Neural progenitor cell (in vitro differentiated cells): Measurements from ENCODE around the gene COMTD1.

Experiments used
- EZH2 ChIP-seq: fragments of 200-600 bp; sonication (generic); IDR thresholded peaks from 2 replicates; pipeline ENCODE4 v1.6.1; 2017; ENCODE audit warnings: antibody characterized with exemption, mild to moderate bottlenecking, moderate library complexity
- EZH2phosphoT487 ChIP-seq: fragments of 200-600 bp; sonication (generic); IDR thresholded peaks from 2 replicates; pipeline ENCODE4 v1.6.1; 2017; ENCODE audit warnings: antibody characterized with exemption
- TF ChIP-seq, protein P1 (sequence below): fragments of 200-600 bp; sonication (generic); IDR thresholded peaks from 2 replicates; pipeline ENCODE4 v1.5.1; 2017; ENCODE audit warnings: antibody characterized with exemption, mild to moderate bottlenecking

DNA sequence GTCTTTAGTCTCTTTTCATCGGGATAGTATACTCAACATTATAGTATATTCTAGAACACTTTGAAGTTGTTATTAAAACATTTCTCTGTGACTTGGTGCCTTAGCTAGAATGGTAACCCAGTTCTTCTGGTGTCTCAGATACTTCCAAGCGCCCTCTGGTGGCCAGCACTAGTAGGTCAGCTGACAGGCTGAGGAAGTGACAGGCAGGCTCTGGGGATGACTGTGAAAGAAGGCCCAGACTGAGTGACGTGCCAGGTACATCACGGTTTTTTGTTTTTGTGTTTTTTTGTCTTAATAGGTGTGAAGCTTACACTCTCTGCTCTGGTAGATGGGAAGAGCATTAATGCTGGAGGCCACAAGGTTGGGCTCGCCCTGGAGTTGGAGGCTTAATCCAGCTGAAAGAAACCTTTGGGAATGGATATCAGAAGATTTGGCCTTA lies 5.1 kb downstream of the COMTD1 start:
- TF ChIP-seq, protein P1, sequence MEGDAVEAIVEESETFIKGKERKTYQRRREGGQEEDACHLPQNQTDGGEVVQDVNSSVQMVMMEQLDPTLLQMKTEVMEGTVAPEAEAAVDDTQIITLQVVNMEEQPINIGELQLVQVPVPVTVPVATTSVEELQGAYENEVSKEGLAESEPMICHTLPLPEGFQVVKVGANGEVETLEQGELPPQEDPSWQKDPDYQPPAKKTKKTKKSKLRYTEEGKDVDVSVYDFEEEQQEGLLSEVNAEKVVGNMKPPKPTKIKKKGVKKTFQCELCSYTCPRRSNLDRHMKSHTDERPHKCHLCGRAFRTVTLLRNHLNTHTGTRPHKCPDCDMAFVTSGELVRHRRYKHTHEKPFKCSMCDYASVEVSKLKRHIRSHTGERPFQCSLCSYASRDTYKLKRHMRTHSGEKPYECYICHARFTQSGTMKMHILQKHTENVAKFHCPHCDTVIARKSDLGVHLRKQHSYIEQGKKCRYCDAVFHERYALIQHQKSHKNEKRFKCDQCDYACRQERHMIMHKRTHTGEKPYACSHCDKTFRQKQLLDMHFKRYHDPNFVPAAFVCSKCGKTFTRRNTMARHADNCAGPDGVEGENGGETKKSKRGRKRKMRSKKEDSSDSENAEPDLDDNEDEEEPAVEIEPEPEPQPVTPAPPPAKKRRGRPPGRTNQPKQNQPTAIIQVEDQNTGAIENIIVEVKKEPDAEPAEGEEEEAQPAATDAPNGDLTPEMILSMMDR: peak; percentile 97
- TF ChIP-seq EZH2 (no peak), EZH2phosphoT487 (no peak)
